HepG2 (cell line): ENCODE results near the gene TRIM61. TPM values are rescaled to one million over a fixed set of nuclear protein-coding genes. Genes with fewer than 3 reads are reported as not detected.
"Not testable (repeated sequence)": the region's sequence is repeated elsewhere in the genome, so short reads cannot be mapped to it uniquely, and the experiment has no call there.

ENCODE experiments used
- ATAC-seq: fragments of 200-7000 bp; cut with Tn5 transposase; 3 replicates; pipeline ENCODE4 v1.9.1; 2020; ENCODE audit warnings: mild to moderate bottlenecking, moderate library complexity
- BruUV-seq: library from RNA; stranded (reverse); fragments of 400-500 nt; replicated peaks from 2 replicates; lab custom pipeline; 2021; lab: Mats Ljungman, UMichigan
- CTCF ChIA-PET: fragments of 300-600 bp; formaldehyde crosslinking; extraction: SDS; loops from one replicate; lab custom pipeline; 2021; ENCODE audit warnings: low total read pairs, inconsistent platforms, low intra/inter-chr PET ratio; lab: Yijun Ruan, JAX
- POLR2A ChIA-PET: fragments of 350-600 bp; sonication (Branson Sonifier 250); formaldehyde crosslinking; loops from one replicate; lab custom pipeline; 2020; ENCODE audit warnings: antibody characterized with exemption, inconsistent platforms; lab: Yijun Ruan, JAX
- DNase-seq: peaks from one replicate; pipeline ENCODE4 v3.0.0-alpha.2; 2015; ENCODE audit warnings: low spot score
- FAIRE-seq: peaks from 3 replicates; lab custom pipeline; 2011; peaks lifted over from hg19 to GRCh38; lab: Jason Lieb, UNC
- H2AFZ ChIP-seq: one replicate; pipeline ENCODE4 v1.6.1; 2011; ENCODE audit warnings: low read length, inconsistent platforms
- H3K27ac ChIP-seq: fragments of 300-600 bp; 3 replicates; pipeline ENCODE4 v1.8.0; 2011; ENCODE audit warnings: mixed run types, mild to moderate bottlenecking, mixed read lengths, low read length, inconsistent platforms; ENCODE audit not compliant: insufficient read depth; ENCODE audit errors: extremely low read length
- H3K27me3 ChIP-seq, 2 experiments: fragments of 200-600 bp in 1 of 2; 2 replicates in 1 of 2; 3 replicates in 1 of 2; pipeline versions ENCODE4 v1.6.0 to v1.8.0; 2011; ENCODE audit warnings: low read length in 2 of 2, mild to moderate bottlenecking in 2 of 2, moderate library complexity in 2 of 2, inconsistent platforms in 1 of 2; ENCODE audit not compliant: insufficient read depth in 2 of 2, control insufficient read depth in 1 of 2
- H3K36me3 ChIP-seq, 2 experiments: fragments of 200-600 bp in 1 of 2; replicated peaks in 1 of 2; 2 replicates in 1 of 2; 3 replicates in 1 of 2; pipeline versions ENCODE4 v1.5.1 to v1.8.0; 2011; ENCODE audit warnings: low read length in 2 of 2, inconsistent platforms in 1 of 2; ENCODE audit not compliant: insufficient read depth in 2 of 2, control insufficient read depth in 1 of 2
- H3K4me1 ChIP-seq: 2 replicates; pipeline ENCODE4 v1.5.1; 2012; ENCODE audit warnings: low read length, inconsistent platforms; ENCODE audit not compliant: insufficient read depth
- H3K4me2 ChIP-seq: 2 replicates; pipeline ENCODE4 v1.6.0; 2011; ENCODE audit warnings: low read depth, low read length, inconsistent platforms
- H3K4me3 ChIP-seq, 3 experiments: fragments of 200-600 bp in 1 of 3; sonication (generic), shearing (Covaris generic) in 1 of 3; replicated peaks in 1 of 3; 2 replicates each; pipeline ENCODE4 v1.5.1; 2011 to 2016; ENCODE audit warnings: low read length in 3 of 3, inconsistent platforms in 2 of 3, low read depth in 2 of 3, mild to moderate bottlenecking in 2 of 3, control low read depth in 1 of 3, mixed read lengths in 1 of 3; ENCODE audit not compliant: insufficient read depth in 1 of 3
- H3K79me2 ChIP-seq: one replicate; pipeline ENCODE4 v1.6.1; 2011; ENCODE audit warnings: low read length, inconsistent platforms; ENCODE audit not compliant: insufficient read depth
- H3K9ac ChIP-seq: 2 replicates; pipeline ENCODE4 v1.6.0; 2011; ENCODE audit warnings: mild to moderate bottlenecking, low read depth, low read length, inconsistent platforms; ENCODE audit not compliant: insufficient read depth
- H3K9me3 ChIP-seq: 2 replicates; pipeline ENCODE4 v1.5.1; 2012; ENCODE audit warnings: mild to moderate bottlenecking, low read length
- H4K20me1 ChIP-seq: 2 replicates; pipeline ENCODE4 v1.6.0; 2011; ENCODE audit warnings: inconsistent platforms, mild to moderate bottlenecking, low read length, moderate library complexity; ENCODE audit not compliant: insufficient read depth
- KDM1A ChIP-seq: IDR thresholded peaks from 2 replicates; pipeline ENCODE4 v1.6.1; 2016; ENCODE audit warnings: missing compliant biosample characterization
- NBN ChIP-seq: fragments of 450-650 bp; conservative IDR thresholded peaks from 2 replicates; pipeline ENCODE4 v1.6.1; 2017
- NKX3-1 ChIP-seq: sonication (generic); formaldehyde crosslinking; IDR thresholded peaks from 2 replicates; pipeline ENCODE4 v1.5.0; 2020; ENCODE audit warnings: missing genetic modification reagents
- RBM39 ChIP-seq: fragments of 200-400 bp; formaldehyde crosslinking; IDR thresholded peaks from one replicate; pipeline ENCODE4 v1.6.1; 2018; ENCODE audit warnings: antibody characterized with exemption, mild to moderate bottlenecking, low read depth, low read length; ENCODE audit not compliant: poor library complexity, severe bottlenecking
- RCOR2 ChIP-seq: IDR thresholded peaks from 2 replicates; pipeline ENCODE4 v1.6.1; 2016; ENCODE audit warnings: missing biosample characterization, missing genetic modification reagents
- REL ChIP-seq: sonication (generic); formaldehyde crosslinking; conservative IDR thresholded peaks from 2 replicates; pipeline ENCODE4 v1.8.0; 2022; ENCODE audit warnings: mild to moderate bottlenecking, missing genetic modification reagents, moderate library complexity
- STAT5B ChIP-seq: sonication (generic); formaldehyde crosslinking; IDR thresholded peaks from 2 replicates; pipeline ENCODE4 v1.4.0; 2020; ENCODE audit warnings: missing genetic modification reagents
- YY1 ChIP-seq: IDR thresholded peaks from 2 replicates; pipeline ENCODE4 v1.6.1; 2011; ENCODE audit warnings: low read length, low read depth, moderate library complexity, mild to moderate bottlenecking; ENCODE audit not compliant: insufficient read depth, insufficient replicate concordance
- ZBTB4 ChIP-seq: sonication (generic); formaldehyde crosslinking; IDR thresholded peaks from 2 replicates; pipeline ENCODE4 v1.4.0; 2020; ENCODE audit warnings: missing genetic modification reagents, mild to moderate bottlenecking, borderline replicate concordance
- ZMAT3 ChIP-seq: sonication (generic); formaldehyde crosslinking; conservative IDR thresholded peaks from 2 replicates; pipeline ENCODE4 v1.7.0; 2021; ENCODE audit warnings: missing genetic modification reagents
- ZNF124 ChIP-seq: sonication (generic); formaldehyde crosslinking; IDR thresholded peaks from 2 replicates; pipeline ENCODE4 v1.4.0; 2020; ENCODE audit warnings: missing genetic modification reagents
- WGBS: methylation state at CpG from one replicate; pipeline ENCODE4 v1.1.6; 2017; ENCODE audit warnings: low lambda C conversion rate; 5-methylcytosine and 5-hydroxymethylcytosine counted together
- in situ Hi-C: cut with HindIII; loops from 2 replicates; pipeline ENCODE4 v1.10.0; 2017; ENCODE audit warnings: low pct_unique_long_range_greater_than_20kb; ENCODE audit not compliant: extremely low pct_ligation_motif_present
- intact Hi-C: fragments of 100-400 bp; cut with micrococcal nuclease; formaldehyde crosslinking; loops from one replicate; pipeline ENCODE4 v1.10.0; 2022; ENCODE audit not compliant: unreplicated experiment
- polyA plus RNA-seq, 8 experiments: library from polyadenylated mRNA; depleted of rRNA in 3 of 8; stranded (reverse) in 7 of 8; unstranded in 1 of 8; fragments of >200 nt; fragmentation: Illumina TruSeq in 4 of 8; extraction: Trizol in 4 of 8; gene quantifications; 2 replicates each; pipeline versions ENCODE4 v1.2.1 to v1.2.3, GENCODE V29; 2011 to 2016; ENCODE audit warnings: low read depth in 4 of 8, missing spikeins in 1 of 8, mixed read lengths in 1 of 8; ENCODE audit not compliant: insufficient read depth in 1 of 8
- total RNA-seq, 5 experiments: library from RNA; depleted of rRNA; stranded (reverse); fragments of >200 nt; fragmentation: Illumina TruSeq; extraction: Trizol; gene quantifications; 2 replicates each; pipeline ENCODE4 v1.2.3, GENCODE V29; 2016; ENCODE audit warnings: low read depth in 1 of 5
- TF ChIP-seq, protein P1 (sequence below): IDR thresholded peaks from 2 replicates; pipeline ENCODE4 v1.6.1; 2012; ENCODE audit warnings: inconsistent platforms

Gene TRIM61
- total and polyA plus RNA-seq, 2 of the 13 experiments (the other 11 are each of a cell fraction or from before 2014, with no cell fraction given): not detected

- DNase-seq (no peak), FAIRE-seq (no peak), ATAC-seq (no peak)
- H3K36me3 ChIP-seq: no peaks in the 10 kb centered on the region
- no peak overlapping the region for H2AFZ ChIP-seq
- CTCF ChIA-PET: no interaction called here
- POLR2A ChIA-PET: no interaction called here
- in situ Hi-C loops (no loop called here), intact Hi-C loops (no loop called here)
- no peaks in the 10 kb centered on the region for H3K9me3 ChIP-seq
- H3K4me3 ChIP-seq: no peak overlapping the region
- H3K27ac ChIP-seq: no peak overlapping the region
- H3K27me3 ChIP-seq: peaks cover 0 to 4% of the 10 kb centered on the region in 2 experiments; a peak in 1 of 5 replicates
- 51% methylated on average over 5 of the region's 5 CpGs for WGBS
- H3K9ac ChIP-seq: no peak overlapping the region
- BruUV-seq: no TSS peak
- H4K20me1 ChIP-seq: no peaks in the 10 kb centered on the region
- no peaks in the 10 kb centered on the region for H3K79me2 ChIP-seq
- no peaks in the 10 kb centered on the region for H3K4me1 ChIP-seq
- no peak overlapping the region for H3K4me2 ChIP-seq
- TF ChIP-seq STAT5B (CRISPR knock-in tag) (no peak), ZMAT3 (CRISPR knock-in tag) (no peak), RBM39 (no peak), YY1 (no peak), KDM1A (CRISPR knock-in tag) (no peak), NKX3-1 (CRISPR knock-in tag) (no peak), NBN (no peak), RCOR2 (CRISPR knock-in tag) (no peak), ZNF124 (CRISPR knock-in tag) (no peak), ZBTB4 (CRISPR knock-in tag) (no peak), REL (CRISPR knock-in tag) (no peak)
- TF ChIP-seq, protein P1, sequence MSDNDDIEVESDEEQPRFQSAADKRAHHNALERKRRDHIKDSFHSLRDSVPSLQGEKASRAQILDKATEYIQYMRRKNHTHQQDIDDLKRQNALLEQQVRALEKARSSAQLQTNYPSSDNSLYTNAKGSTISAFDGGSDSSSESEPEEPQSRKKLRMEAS: no peak
Measured at GRCh38 chr4:164930647-164931046, 46.8 kb downstream of the TRIM61 start.

- H3K27ac ChIP-seq, intact Hi-C loops, in situ Hi-C loops, H4K20me1 ChIP-seq, H3K4me2 ChIP-seq, H3K4me1 ChIP-seq, H3K9ac ChIP-seq, CTCF ChIA-PET, DNase-seq, H3K4me3 ChIP-seq, H3K79me2 ChIP-seq, H3K9me3 ChIP-seq, H3K36me3 ChIP-seq, H2AFZ ChIP-seq, H3K27me3 ChIP-seq, POLR2A ChIA-PET, BruUV-seq: not testable (repeated sequence)
- WGBS: 4% methylated on average over 2 of the region's 2 CpGs
- ATAC-seq: peak; percentile 43; the same call in 2 of the 3 replicates
- FAIRE-seq: peak; percentile 56
Measured at GRCh38 chr4:164927101-164927500, 50.4 kb downstream of the TRIM61 start.
